Ishikawa (cell line): ENCODE data around the gene PPIB.

Source experiments
- CREB1 ChIP-seq: IDR thresholded peaks from 2 replicates; pipeline ENCODE4 v1.6.1; 2012; ENCODE audit warnings: low read depth
- EGR1 ChIP-seq: IDR thresholded peaks from 2 replicates; pipeline ENCODE4 v1.6.1; 2012
- FOXM1 ChIP-seq: IDR thresholded peaks from 2 replicates; pipeline ENCODE4 v1.6.1; 2012; ENCODE audit warnings: low read depth, borderline replicate concordance
- RAD21 ChIP-seq: IDR thresholded peaks from 2 replicates; pipeline ENCODE4 v1.6.1; 2012; ENCODE audit warnings: low read depth
- REST ChIP-seq: IDR thresholded peaks from 2 replicates; pipeline ENCODE4 v1.6.1; 2012; ENCODE audit warnings: low read depth, mild to moderate bottlenecking
- TEAD4 ChIP-seq: IDR thresholded peaks from 2 replicates; pipeline ENCODE4 v1.6.1; 2012
- YY1 ChIP-seq: IDR thresholded peaks from 2 replicates; pipeline ENCODE4 v1.6.1; 2012; ENCODE audit warnings: low read depth
- TF ChIP-seq, protein P1 (sequence below): IDR thresholded peaks from 2 replicates; pipeline ENCODE4 v1.6.1; 2012

DNA sequence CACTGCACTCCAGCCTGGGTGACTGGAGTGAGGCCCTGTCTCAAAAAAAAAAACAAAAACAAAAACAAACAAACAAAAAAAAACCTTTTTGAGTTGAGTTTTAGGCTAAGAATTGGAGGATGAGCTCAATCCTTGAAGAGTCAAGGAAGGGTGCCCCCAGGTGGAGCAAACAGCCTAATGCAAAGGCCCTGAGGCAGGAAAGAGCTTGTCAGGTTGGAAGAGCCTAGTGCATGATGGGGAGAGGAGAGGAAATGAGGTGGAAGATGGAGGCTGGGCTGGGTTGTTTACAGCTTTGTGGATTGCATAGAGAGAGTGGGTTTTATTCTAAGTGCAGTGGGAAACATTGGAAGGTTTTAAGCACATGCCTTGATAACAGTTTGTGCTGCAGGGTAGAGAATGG lies 13.4 kb downstream of the PPIB start:
- no peak for TF ChIP-seq TEAD4
- TF ChIP-seq RAD21, result no peak
- no peak for TF ChIP-seq EGR1
- TF ChIP-seq FOXM1, result no peak
- TF ChIP-seq, protein P1, sequence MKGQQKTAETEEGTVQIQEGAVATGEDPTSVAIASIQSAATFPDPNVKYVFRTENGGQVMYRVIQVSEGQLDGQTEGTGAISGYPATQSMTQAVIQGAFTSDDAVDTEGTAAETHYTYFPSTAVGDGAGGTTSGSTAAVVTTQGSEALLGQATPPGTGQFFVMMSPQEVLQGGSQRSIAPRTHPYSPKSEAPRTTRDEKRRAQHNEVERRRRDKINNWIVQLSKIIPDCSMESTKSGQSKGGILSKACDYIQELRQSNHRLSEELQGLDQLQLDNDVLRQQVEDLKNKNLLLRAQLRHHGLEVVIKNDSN, result no peak
- no peak for TF ChIP-seq YY1
- no peak for TF ChIP-seq CREB1
- no peak for TF ChIP-seq REST
